Upper lobe of left lung (tissue), 4 donors: Measurements from ENCODE around the gene DHRS1.

Source experiments
- EP300 ChIP-seq, 4 donors: sonication (generic); formaldehyde crosslinking; IDR thresholded peaks; one replicate each; pipeline ENCODE4 v1.5.1; 2017; ENCODE audit warnings: antibody characterized with exemption in 4 of 4, control low read depth in 2 of 4
- POLR2A ChIP-seq, 4 donors: fragments of 450-650 bp; IDR thresholded peaks; one replicate each; pipeline ENCODE4 v1.5.1; 2016 to 2017; ENCODE audit warnings: antibody characterized with exemption in 4 of 4, mild to moderate bottlenecking in 2 of 4
- POLR2AphosphoS5 ChIP-seq, 2 donors: sonication (generic); formaldehyde crosslinking; IDR thresholded peaks; one replicate each; pipeline ENCODE4 v1.5.1; 2017; ENCODE audit warnings: antibody characterized with exemption in 2 of 2
- TF ChIP-seq, protein P1 (sequence below), 6 experiments: fragments of 450-650 bp in 4 of 6; fragments of 200-600 bp in 2 of 6; sonication (generic) in 2 of 6; IDR thresholded peaks; one replicate each; pipeline ENCODE4 v1.5.1; 2016 to 2019; ENCODE audit warnings: antibody characterized with exemption in 6 of 6

DNA sequence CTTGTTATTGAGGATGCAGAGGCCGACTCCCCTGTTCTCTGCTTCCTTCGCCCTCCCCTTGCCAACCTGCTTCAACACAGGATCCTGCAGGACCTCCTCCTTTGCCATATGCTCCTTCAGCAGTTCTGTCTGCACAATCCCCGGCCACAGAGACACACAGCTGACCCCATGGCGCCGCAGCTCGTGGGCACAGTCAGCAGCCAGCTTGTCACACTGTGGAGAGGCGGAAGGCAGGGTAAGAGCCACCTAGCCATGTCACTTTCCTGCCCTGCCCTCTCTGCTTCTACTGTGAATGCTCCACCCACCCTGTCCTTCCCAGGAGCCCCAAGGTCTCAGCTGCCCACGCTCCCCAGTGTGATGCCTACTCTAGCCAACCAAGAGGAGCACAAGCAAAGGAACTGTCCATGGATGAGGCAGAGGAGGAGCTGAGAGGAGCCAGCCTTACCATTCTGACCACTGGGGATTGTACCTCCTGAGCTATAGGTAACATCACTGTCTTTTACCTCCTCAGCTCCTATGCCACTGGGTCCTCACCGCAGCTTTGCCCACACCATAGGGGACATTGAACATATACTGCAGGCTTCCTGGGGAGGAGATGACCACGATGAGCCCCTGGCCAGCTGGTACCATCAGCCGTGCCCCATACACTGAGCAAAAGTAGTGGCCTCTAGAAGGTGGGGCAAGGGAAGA is 7.3 kb downstream of the DHRS1 start:
- TF ChIP-seq POLR2A (IDR thresholded peaks at IDR 0.05) (no peak), POLR2AphosphoS5 (IDR thresholded peaks at IDR 0.05) (no peak), EP300 (IDR thresholded peaks at IDR 0.05) (no peak)
- TF ChIP-seq, protein P1, sequence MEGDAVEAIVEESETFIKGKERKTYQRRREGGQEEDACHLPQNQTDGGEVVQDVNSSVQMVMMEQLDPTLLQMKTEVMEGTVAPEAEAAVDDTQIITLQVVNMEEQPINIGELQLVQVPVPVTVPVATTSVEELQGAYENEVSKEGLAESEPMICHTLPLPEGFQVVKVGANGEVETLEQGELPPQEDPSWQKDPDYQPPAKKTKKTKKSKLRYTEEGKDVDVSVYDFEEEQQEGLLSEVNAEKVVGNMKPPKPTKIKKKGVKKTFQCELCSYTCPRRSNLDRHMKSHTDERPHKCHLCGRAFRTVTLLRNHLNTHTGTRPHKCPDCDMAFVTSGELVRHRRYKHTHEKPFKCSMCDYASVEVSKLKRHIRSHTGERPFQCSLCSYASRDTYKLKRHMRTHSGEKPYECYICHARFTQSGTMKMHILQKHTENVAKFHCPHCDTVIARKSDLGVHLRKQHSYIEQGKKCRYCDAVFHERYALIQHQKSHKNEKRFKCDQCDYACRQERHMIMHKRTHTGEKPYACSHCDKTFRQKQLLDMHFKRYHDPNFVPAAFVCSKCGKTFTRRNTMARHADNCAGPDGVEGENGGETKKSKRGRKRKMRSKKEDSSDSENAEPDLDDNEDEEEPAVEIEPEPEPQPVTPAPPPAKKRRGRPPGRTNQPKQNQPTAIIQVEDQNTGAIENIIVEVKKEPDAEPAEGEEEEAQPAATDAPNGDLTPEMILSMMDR (IDR thresholded peaks at IDR 0.05): no peak
